Activated naive CD8-positive, alpha-beta T cell (primary cell): ENCODE measurements around the gene UBE2G1.

ENCODE experiments used
- H3K27ac Mint-ChIP-seq: one replicate; pipeline ENCODE4 v1.8.0; 2021; ENCODE audit warnings: mixed read lengths
- H3K27me3 Mint-ChIP-seq: one replicate; pipeline ENCODE4 v1.8.0; 2021; ENCODE audit warnings: mixed read lengths
- H3K36me3 Mint-ChIP-seq: one replicate; pipeline ENCODE4 v1.8.0; 2021; ENCODE audit warnings: mixed read lengths
- H3K4me1 Mint-ChIP-seq: one replicate; pipeline ENCODE4 v1.8.0; 2021; ENCODE audit warnings: low read depth, mixed read lengths
- H3K4me3 Mint-ChIP-seq: one replicate; pipeline ENCODE4 v1.8.0; 2021; ENCODE audit warnings: mild to moderate bottlenecking, mixed read lengths
- H3K9me3 Mint-ChIP-seq: one replicate; pipeline ENCODE4 v1.8.0; 2021; ENCODE audit warnings: low read depth, mixed read lengths

Gene UBE2G1

DNA sequence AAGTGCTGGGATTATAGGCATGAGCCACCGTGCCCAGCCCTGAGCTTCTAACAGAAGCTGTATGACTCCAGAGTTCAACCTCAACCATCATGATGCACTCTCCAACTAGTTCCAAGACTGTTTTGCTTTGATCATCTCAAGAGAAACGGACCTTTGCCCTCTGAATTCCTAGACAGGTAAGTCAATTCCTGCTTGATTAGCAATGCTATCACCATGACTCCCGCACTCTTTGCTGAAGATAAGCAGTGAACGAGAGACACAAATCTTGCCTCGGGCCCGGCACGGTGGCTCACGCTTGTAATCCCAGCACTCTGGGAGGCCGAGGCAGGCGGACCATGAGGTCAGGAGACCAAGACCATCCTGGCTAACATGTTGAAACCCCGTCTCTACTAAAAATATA lies 124.9 kb downstream of the UBE2G1 start:
- Mint-ChIP-seq H3K27me3 (no peaks in the 10 kb centered on the region), H3K27ac (no peak overlapping the region), H3K4me3 (no peak overlapping the region), H3K4me1 (peaks cover 12% of the 10 kb centered on the region), H3K36me3 (no peaks in the 10 kb centered on the region), H3K9me3 (no peaks in the 10 kb centered on the region)

DNA sequence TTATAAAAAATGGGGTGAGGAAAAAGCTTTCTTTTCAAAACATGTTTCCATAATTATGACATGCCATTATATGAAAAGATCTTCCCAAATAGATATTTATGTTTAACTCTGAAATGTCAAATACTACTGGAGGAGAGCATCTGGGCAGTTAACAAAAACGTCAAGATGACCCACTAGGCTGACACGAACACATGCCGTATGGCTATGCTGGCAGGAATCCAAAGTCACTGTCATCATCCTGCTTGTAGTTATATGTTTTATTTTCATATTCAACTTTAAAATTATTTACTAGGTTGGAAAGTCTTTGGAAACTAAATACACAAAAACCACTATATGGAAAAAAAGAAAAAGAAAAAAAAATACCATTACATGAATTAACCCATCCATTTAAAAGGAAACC lies 130.0 kb downstream of the UBE2G1 start:
- Mint-ChIP-seq H3K9me3 (no peaks in the 10 kb centered on the region), H3K4me1 (peaks cover 18% of the 10 kb centered on the region), H3K27ac (no peak overlapping the region), H3K27me3 (no peaks in the 10 kb centered on the region), H3K36me3 (peaks cover 12% of the 10 kb centered on the region), H3K4me3 (no peak overlapping the region)

DNA sequence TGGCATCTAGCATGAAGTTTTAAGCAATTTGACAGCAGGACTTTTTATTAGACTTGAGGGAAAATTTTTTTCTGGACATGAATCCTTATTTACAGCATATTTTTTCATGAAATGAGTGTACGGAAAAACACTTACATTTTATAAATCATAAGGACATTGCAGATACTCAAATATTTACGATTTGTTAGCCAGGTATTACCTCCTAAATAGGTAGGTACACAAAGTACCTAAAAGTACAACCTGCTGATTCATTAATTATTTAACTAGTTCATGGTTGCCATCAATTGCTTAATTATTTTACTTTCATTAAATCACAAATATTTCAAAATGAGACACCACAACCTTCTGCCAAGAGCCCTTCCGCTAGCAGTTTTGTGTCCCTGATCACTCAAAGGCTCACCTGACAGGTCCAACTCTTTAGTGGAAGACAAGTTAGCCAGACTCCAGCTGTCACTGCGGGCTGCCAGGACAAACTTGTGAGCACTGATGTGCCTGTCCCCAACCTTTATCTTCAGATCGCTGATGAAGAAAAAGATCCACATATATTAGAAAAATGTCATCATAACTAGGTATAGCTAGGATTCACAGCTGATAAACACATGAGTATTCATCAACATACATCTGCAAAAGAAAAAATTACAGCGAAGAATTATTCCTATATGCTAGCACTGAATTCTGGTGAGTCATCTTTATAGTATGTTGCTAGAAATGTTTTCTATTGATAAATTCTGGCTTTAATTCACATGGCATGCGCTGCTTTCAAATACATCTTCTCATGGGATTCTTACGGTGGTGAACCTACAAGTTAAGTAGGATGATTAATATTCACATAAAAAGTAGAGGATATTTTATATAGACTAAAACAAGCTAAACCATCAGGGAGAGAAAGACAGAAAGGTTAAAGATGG lies 130.8 kb downstream of the UBE2G1 start:
- Mint-ChIP-seq H3K27ac (no peak overlapping the region), H3K36me3 (peaks cover 12% of the 10 kb centered on the region), H3K4me3 (no peak overlapping the region), H3K27me3 (no peaks in the 10 kb centered on the region), H3K4me1 (peaks cover 18% of the 10 kb centered on the region), H3K9me3 (no peaks in the 10 kb centered on the region)

DNA sequence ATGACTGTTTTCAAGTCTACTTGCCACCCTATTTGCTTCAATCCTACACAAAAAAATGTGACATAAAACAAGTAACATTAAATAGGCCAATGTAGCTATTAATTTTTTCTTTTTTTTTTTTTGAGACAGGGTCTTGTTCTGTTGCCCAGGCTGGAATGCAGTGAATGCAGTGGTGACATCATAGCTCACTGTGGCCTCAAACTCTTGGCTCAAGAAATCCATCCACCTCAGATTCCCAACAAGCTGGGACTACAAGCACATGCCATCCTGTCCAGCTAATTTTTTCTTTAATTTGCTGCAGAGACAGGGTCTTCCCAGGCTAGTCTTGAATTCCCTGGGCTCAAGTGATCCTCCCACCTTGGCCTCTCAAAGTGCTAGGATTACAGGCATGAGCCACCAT lies 132.1 kb downstream of the UBE2G1 start:
- Mint-ChIP-seq H3K36me3 (peaks cover 16% of the 10 kb centered on the region), H3K27ac (no peak overlapping the region), H3K4me3 (no peak overlapping the region), H3K9me3 (no peaks in the 10 kb centered on the region), H3K27me3 (no peaks in the 10 kb centered on the region), H3K4me1 (peaks cover 18% of the 10 kb centered on the region)

DNA sequence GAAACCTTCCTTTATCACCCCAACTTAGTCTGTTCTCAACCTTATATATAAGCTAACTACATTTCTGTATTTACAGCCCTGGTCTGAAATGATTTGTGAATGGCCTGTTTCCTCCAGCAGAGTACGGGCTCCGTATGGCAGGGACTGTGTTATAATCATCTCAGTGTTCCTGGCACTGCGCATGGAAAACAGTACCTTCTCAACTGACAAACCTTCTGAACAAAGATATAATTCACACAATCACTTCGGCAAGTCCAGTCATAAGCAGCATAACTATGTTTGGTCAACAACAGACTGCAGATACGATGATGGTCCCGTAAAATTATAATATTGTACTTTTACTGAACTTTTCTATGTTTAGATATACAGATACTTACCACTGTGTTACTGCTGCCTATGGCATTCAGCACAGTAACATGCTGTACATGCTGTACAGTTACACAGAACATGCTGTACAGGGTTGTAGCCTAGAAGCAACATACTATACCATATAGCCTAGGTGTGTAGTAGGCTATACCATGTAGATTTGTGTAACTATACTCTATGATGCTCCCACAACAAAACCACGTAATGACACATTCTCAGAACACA lies 132.7 kb downstream of the UBE2G1 start:
- no peak overlapping the region for H3K4me3 Mint-ChIP-seq
- peaks cover 16% of the 10 kb centered on the region for H3K36me3 Mint-ChIP-seq
- peak overlapping the region; percentile 37 for H3K27ac Mint-ChIP-seq
- peaks cover 18% of the 10 kb centered on the region for H3K4me1 Mint-ChIP-seq
- no peaks in the 10 kb centered on the region for H3K27me3 Mint-ChIP-seq
- no peaks in the 10 kb centered on the region for H3K9me3 Mint-ChIP-seq

DNA sequence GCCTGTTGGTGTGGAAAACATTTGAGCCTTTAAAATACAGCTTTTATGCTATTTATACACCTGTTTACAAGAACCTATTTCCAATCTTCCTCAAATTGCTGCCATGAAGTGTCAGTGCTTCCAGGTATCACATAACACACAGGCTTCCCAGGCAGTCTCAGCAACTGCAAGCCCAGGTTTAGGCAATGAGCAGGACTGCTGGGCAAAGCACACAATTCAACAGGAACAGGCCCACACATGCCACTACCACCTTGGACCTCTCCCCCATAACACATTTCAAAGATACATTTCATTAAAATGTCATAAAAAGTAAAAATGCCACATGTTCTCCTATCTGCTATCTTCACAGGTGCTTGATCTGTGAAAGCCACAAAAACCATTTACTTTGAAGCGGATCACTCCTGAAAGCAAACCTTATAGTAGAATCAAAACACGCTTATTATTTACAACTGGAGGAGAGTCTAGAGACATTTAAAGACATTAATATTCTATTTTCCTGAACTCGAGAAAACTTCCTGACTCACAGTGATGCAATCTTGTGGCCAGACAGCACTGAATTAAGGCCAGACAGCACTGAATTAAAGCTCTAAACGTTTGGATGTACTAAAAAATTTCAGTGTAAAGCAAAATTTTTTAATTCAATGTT lies 134.2 kb downstream of the UBE2G1 start:
- Mint-ChIP-seq H3K36me3 (peaks cover 16% of the 10 kb centered on the region), H3K9me3 (no peaks in the 10 kb centered on the region), H3K27ac (peak overlapping the region; percentile 43), H3K4me1 (peaks cover 18% of the 10 kb centered on the region), H3K27me3 (no peaks in the 10 kb centered on the region), H3K4me3 (no peak overlapping the region)

DNA sequence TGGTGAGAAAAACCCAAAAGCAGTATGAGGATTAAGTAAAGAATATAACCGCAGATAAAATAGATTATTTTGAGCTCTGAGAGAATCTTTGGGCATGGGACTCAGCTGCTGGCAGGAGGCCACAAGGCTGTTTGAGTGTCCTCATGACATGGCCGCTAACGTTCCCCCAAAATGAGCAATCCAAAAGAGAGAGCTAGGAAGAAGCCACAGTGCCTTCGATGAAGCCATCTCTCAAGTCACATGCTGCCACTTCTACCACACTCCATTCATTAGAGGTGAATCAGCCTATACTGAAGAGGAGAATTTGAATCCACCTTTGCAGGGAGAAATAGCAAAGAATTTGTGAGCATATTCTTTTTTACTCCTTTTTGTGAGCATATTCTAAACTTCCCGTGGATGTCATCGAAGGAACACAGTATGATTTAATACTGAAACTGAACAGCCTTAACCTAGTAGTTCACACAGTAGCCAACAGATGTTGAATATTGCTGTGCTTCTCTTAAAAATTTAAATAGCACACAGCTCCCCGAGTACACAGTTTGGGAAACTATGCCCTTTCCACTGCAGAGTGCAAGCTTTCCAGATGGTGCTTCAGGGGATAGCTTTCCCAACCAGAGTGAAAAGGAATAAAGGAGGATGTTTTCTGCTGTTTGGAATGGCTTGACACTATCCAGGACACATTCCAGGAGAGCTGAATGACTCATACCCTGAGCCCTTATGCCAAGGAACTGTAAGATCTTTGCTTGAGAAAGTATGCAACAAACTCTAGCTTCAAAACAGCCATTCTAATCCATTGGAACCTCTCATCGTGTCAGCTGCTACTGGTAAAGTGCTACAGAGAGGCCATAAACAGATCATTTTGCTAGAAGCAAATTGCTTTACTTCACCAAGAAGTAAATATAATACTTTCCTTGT lies 136.6 kb downstream of the UBE2G1 start:
- Mint-ChIP-seq H3K9me3 (no peaks in the 10 kb centered on the region), H3K36me3 (peaks cover 11% of the 10 kb centered on the region), H3K27me3 (no peaks in the 10 kb centered on the region), H3K27ac (no peak overlapping the region), H3K4me3 (no peak overlapping the region), H3K4me1 (peaks cover 18% of the 10 kb centered on the region)

DNA sequence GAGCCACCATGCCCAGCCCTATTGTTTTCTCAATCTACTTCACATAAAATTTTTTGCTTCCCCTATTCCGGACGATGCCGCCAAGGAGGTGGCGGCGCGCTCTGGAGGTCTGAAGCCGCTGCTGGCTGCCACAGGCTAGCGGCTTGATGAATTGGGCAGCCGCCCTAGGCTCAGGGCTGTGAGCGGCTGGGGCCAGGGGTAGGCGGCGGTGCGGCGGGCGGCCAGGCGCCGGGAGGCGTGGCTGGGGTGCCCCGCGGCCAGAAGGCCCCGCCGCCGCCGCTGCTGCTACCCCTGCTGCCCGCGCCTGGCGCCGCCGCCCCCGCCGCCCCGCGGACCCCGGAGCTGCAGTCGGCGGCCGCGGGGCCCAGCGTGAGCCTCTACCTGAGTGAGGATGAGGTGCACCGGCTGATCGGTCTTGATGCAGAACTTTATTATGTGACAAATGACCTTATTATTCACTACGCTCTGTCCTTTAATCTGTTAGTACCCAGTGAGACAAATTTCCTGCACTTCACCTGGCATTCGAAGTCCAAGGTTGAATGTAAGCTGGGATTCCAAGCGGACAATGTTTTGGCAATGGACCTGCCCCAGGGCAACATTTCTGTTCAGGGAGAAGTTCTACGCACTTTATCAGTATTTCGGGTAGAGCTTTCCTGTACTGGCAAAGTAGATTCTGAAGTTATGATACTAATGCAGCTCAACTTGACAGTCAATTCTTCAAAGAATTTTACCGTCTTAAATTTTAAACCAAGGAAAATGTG lies 144.4 kb downstream of the UBE2G1 start:
- Mint-ChIP-seq H3K4me3 (no peak overlapping the region), H3K27ac (no peak overlapping the region), H3K9me3 (no peaks in the 10 kb centered on the region), H3K4me1 (no peaks in the 10 kb centered on the region), H3K36me3 (peaks cover 2% of the 10 kb centered on the region), H3K27me3 (no peaks in the 10 kb centered on the region)

DNA sequence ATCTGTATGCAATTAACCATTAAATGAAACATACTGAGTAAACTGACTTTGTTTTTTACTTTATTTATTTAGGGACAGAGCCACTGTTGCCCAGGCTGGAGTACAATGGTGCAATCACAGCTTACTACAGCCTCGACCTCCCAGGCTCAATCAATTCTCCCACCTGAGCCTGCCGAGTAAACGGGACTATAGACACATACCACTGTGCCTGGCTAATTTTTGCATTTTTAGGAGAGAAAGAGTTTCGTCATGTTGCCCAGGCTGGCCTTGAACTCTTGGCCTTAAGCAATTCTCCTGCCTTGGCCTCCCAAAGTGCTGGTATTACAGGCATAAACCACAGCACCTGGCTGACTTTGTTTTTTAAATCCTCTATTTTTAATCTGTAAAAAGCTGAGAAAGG lies 145.3 kb downstream of the UBE2G1 start:
- no peaks in the 10 kb centered on the region for H3K27me3 Mint-ChIP-seq
- H3K4me1 Mint-ChIP-seq, result peaks cover 3% of the 10 kb centered on the region
- no peak overlapping the region for H3K4me3 Mint-ChIP-seq
- H3K36me3 Mint-ChIP-seq, result peaks cover 3% of the 10 kb centered on the region
- no peaks in the 10 kb centered on the region for H3K9me3 Mint-ChIP-seq
- H3K27ac Mint-ChIP-seq, result peak overlapping the region; percentile 5

DNA sequence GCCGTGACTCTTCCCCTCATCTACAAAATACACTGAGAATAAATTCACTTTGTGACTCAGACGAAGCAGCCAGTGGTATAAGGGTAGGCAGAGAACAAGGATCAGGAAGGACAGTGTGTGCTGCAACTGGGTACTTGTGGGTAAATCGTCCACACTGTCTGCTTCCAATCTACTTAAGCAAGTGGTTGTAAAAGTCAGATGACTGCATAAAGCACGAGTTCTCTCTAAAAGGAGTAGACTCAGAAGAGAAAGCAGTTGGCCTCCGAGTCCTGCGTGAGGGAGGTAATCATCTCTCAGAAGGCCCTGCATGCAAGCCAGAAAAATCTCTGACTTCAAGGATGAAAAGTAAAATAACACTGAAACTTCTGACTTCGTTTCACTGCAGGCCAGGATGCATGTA lies 145.8 kb downstream of the UBE2G1 start:
- Mint-ChIP-seq H3K4me3 (no peak overlapping the region), H3K9me3 (no peaks in the 10 kb centered on the region), H3K36me3 (peaks cover 3% of the 10 kb centered on the region), H3K27ac (no peak overlapping the region), H3K4me1 (peaks cover 5% of the 10 kb centered on the region), H3K27me3 (no peaks in the 10 kb centered on the region)
